OCI-LY7 (cell line): ENCODE data around the gene ANKRD11.

Source experiments
- EZH2phosphoT487 ChIP-seq: fragments of 200-600 bp; sonication (generic); IDR thresholded peaks from 2 replicates; pipeline ENCODE4 v1.6.1; 2018; ENCODE audit warnings: low read depth, borderline replicate concordance, mild to moderate bottlenecking, mixed run types, antibody characterized with exemption, low read length, moderate library complexity, mixed read lengths
- TF ChIP-seq, protein P1 (sequence below): fragments of 200-600 bp; sonication (generic); conservative IDR thresholded peaks from 2 replicates; pipeline ENCODE4 v1.5.1; 2014; ENCODE audit warnings: mild to moderate bottlenecking, antibody characterized with exemption, low read length, moderate library complexity, mixed read lengths

DNA sequence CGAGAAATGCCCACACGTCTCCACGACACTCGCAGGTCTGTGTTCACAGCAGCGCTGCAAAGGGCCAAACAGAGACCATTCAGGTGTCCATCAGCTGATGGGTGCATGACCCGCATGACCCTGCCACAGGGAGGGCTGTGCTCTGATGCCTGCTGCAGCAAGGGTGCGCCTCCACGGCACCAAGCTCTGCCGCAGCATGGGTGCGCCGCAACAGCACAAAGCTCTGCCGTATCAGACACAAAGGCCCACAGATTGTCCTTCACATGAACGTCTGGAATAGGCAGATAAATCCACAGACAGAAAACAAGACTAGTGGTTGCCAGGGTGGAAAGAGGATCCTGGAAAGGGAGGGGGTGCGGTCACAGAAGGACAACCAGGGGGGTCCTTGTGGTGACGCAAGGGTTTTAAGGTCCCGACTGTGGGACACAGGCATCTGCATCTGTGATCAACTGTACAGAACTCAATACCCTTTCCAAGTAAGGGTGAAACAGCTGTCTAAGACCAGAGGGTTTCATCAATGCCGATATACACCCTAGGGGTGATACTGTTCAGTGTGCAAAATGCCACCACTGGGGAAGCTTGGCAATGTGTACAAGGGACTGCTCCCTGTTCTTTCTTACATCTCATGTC is 121.0 kb downstream of the ANKRD11 start:
- TF ChIP-seq, protein P1, sequence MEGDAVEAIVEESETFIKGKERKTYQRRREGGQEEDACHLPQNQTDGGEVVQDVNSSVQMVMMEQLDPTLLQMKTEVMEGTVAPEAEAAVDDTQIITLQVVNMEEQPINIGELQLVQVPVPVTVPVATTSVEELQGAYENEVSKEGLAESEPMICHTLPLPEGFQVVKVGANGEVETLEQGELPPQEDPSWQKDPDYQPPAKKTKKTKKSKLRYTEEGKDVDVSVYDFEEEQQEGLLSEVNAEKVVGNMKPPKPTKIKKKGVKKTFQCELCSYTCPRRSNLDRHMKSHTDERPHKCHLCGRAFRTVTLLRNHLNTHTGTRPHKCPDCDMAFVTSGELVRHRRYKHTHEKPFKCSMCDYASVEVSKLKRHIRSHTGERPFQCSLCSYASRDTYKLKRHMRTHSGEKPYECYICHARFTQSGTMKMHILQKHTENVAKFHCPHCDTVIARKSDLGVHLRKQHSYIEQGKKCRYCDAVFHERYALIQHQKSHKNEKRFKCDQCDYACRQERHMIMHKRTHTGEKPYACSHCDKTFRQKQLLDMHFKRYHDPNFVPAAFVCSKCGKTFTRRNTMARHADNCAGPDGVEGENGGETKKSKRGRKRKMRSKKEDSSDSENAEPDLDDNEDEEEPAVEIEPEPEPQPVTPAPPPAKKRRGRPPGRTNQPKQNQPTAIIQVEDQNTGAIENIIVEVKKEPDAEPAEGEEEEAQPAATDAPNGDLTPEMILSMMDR: no peak
- TF ChIP-seq EZH2phosphoT487: no peak
